Measurements from ENCODE around the gene ALPK1.

- no peak for TF ChIP-seq CTCF (IDR thresholded peaks at IDR 0.05)
- no peak for TF ChIP-seq POLR2A (IDR thresholded peaks at IDR 0.05)
- no peak for TF ChIP-seq POLR2AphosphoS5 (IDR thresholded peaks at IDR 0.05)
These were observed 60.3 kb downstream of the ALPK1 start for GRCh38 chr4:112357453-112357852.

Measured in prostate gland (tissue), 2 donors.